GM12874 (cell line): ENCODE measurements around the gene BRPF3.

Source experiments
- TF ChIP-seq, protein P1 (sequence below): IDR thresholded peaks from 2 replicates; pipeline ENCODE4 v1.5.1; 2011; ENCODE audit warnings: low read depth, mild to moderate bottlenecking, control low read depth, low read length, moderate library complexity; ENCODE audit not compliant: insufficient read depth

Gene BRPF3

DNA sequence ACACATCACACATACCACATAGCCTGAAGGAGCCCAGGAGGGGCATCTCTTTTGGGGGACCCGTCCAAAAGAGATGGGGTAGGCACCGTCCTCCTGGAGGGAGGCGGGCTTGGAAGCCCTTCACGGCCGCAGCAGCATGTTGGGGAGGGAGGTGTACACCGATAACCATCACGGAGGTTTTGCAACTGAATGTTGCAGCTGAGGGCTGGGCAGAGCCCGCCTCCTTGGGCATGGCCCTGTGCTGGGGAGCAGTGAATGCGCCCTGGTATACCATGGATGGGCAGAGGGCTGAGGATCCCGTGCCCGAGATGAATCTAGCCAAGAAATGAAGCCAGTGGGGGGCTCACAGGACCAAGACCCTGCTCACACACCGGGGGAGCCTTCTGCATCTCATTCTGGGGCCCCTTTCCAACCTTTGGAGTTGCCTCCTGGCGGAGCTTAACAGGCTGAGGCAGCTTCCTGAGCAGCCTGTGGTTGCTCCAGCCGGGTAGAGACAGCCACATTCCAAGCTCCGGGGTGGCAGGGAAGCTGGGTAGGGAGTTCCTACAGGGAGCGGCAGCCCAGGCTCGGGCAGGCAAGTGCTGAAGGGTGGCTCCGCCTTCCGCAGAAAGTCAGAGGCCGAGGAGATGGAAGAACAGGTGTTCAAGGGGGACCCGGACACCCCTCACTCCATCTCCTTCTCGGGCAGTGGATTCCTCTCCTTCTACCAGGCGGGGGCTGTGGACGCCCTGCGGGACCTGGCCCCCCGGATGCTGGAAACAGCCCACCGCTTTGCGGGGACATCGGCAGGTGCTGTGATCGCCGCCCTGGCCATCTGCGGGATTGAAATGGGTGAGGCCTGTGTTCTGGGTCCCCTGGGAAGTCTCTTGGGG is 73.5 kb downstream of the BRPF3 start, which contains the start of gene PNPLA1:
Gene PNPLA1, plus strand, starts transcription at position 227 of the 872 bp plus-strand sequence. Its CDS starts 400 bp downstream, at position 627.
- TF ChIP-seq, protein P1, sequence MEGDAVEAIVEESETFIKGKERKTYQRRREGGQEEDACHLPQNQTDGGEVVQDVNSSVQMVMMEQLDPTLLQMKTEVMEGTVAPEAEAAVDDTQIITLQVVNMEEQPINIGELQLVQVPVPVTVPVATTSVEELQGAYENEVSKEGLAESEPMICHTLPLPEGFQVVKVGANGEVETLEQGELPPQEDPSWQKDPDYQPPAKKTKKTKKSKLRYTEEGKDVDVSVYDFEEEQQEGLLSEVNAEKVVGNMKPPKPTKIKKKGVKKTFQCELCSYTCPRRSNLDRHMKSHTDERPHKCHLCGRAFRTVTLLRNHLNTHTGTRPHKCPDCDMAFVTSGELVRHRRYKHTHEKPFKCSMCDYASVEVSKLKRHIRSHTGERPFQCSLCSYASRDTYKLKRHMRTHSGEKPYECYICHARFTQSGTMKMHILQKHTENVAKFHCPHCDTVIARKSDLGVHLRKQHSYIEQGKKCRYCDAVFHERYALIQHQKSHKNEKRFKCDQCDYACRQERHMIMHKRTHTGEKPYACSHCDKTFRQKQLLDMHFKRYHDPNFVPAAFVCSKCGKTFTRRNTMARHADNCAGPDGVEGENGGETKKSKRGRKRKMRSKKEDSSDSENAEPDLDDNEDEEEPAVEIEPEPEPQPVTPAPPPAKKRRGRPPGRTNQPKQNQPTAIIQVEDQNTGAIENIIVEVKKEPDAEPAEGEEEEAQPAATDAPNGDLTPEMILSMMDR = no peak

DNA sequence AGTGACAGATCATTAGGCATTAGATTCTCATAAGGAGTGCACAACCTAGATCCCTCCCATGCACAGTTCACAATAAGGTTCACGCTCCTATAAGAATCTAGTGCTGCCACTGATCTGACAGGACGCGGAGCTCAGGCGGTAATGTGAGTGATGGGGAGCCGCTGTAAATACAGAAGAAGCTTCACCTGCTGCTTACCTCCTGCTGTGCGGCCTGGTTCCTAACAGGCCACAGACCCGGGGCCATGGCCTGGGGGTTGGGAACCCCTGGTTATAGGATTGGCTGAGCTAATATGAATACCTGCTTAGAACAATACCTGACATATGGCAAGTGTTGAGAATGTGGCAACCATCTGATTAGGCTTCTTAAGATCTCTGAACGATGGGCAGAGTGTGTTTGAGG is 75.7 kb downstream of the BRPF3 start:
- TF ChIP-seq, protein P1 = no peak

GRCh38 chr6:36273067-36273466 is 76.5 kb downstream of the BRPF3 start:
- TF ChIP-seq, protein P1 = no peak

DNA sequence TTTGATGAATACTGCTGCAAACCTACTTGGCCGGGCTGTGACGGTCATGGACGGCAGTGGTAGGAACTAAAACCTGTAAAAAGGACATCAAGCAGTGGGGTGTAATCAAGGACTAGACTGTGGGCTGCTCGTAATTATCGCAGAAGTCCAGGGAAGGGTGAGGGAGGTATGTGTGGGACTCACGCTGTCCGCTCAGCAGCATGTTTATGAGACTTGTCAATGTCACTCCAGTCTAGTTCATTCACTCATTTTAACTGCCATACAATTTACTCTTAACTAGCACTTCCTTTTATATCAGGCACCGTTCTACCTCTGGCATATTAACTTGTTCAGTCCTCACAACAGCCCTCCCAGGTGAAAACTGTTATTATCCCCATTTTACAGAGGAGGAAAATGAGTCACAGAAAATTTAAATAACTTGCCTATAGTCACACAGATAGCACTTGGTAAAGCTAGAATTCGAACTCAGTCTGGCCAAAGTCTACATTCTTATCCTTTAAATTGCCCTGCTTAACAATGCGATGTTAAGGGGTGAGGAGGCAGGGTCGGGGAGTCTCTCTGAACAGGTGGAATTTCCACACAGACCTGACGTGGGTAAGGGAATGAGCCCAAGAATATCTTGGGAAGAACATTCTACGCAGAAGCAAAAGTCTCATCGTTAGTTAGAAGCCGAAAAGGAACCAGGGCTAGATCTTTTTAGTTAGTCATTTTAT is 77.4 kb downstream of the BRPF3 start:
- TF ChIP-seq, protein P1 = no peak

DNA sequence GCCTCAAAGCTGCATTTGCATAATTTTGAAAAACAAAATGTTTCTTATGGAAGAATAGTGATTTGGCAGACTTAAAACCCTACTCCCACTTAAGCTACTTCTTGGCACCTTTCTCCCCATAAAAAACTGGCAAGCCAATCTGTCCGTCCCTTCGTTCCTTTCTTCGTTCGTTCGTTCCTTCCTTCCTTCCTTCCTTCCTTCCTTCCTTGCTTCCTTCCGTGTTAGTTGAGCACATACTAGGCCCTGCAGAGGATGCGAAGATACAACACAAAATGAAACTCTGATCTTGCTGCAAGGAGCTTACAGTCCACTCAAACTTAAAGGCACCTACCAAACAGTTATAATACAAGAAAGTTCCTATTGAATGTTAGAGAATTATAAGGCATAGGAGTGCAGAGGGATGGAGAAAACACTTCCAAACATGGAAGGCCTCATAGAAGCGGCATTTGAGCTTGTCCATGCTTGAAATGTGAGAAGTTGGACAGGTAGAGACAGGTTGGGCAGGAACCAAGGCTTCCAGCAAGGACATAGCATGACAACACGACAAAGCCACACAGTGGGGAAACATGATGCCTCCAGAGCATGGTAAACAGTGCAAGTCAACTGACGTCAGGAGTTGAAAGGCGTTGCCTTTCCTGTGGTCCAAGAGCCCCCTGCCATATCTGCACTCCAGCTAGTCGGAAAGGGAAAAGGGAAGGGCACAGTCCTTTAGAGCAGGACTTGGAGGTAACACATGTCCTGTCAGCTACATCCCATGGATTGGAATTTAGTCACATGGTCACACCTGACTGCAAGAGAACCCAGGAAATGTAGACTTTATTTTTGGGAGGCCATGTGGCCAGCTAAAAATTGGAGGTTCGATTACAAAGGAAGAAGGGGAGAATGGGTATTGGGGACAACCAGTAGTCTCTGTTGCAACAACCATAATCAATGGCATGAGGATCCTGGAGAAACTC is 80.3 kb downstream of the BRPF3 start:
- TF ChIP-seq, protein P1 = no peak

- TF ChIP-seq, protein P1 = no peak
These were observed 81.5 kb downstream of the BRPF3 start for GRCh38 chr6:36277946-36278470.
